Choroid plexus epithelial cell (primary cell): ENCODE measurements around the gene CITED2.
"Not testable (repeated sequence)": the region's sequence is repeated elsewhere in the genome, so short reads cannot be mapped to it uniquely, and the experiment has no call there.

ENCODE experiments used
- DNase-seq: peaks from one replicate; pipeline ENCODE4 v3.0.0-alpha.2; 2010; ENCODE audit warnings: low read depth
- H3K4me3 ChIP-seq: 2 replicates; pipeline ENCODE4 v1.5.1; 2011; ENCODE audit warnings: low read depth, mild to moderate bottlenecking, control low read depth, low read length, moderate library complexity
- TF ChIP-seq, protein P1 (sequence below): conservative IDR thresholded peaks from 2 replicates; pipeline ENCODE4 v1.5.1; 2011; ENCODE audit warnings: low read depth, mild to moderate bottlenecking, control low read depth, inconsistent platforms, low read length, moderate library complexity

Gene CITED2

GRCh38 chr6:139364302-139364981 is 10.0 kb downstream of the CITED2 start:
- H3K4me3 ChIP-seq, result no peak overlapping the region
- peak; percentile 71 for DNase-seq
- TF ChIP-seq, protein P1, sequence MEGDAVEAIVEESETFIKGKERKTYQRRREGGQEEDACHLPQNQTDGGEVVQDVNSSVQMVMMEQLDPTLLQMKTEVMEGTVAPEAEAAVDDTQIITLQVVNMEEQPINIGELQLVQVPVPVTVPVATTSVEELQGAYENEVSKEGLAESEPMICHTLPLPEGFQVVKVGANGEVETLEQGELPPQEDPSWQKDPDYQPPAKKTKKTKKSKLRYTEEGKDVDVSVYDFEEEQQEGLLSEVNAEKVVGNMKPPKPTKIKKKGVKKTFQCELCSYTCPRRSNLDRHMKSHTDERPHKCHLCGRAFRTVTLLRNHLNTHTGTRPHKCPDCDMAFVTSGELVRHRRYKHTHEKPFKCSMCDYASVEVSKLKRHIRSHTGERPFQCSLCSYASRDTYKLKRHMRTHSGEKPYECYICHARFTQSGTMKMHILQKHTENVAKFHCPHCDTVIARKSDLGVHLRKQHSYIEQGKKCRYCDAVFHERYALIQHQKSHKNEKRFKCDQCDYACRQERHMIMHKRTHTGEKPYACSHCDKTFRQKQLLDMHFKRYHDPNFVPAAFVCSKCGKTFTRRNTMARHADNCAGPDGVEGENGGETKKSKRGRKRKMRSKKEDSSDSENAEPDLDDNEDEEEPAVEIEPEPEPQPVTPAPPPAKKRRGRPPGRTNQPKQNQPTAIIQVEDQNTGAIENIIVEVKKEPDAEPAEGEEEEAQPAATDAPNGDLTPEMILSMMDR, result peak; percentile 59

DNA sequence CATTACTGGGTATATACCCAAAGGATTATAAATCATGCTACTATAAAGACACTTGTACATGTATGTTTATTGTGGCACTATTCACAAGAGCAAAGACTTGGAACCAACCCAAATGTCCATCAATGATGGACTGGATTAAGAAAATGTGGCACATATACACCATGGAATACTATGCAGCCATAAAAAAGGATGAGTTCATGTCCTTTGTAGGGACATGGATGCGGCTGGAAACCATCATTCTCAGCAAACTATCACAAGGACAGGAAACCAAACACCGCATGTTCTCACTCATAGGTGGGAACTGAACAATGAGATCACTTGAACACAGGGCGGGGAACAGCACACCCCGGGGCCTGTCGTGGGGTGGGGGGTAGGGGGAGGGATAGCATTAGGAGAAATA is 10.7 kb downstream of the CITED2 start:
- H3K4me3 ChIP-seq, DNase-seq: not testable (repeated sequence)

DNA sequence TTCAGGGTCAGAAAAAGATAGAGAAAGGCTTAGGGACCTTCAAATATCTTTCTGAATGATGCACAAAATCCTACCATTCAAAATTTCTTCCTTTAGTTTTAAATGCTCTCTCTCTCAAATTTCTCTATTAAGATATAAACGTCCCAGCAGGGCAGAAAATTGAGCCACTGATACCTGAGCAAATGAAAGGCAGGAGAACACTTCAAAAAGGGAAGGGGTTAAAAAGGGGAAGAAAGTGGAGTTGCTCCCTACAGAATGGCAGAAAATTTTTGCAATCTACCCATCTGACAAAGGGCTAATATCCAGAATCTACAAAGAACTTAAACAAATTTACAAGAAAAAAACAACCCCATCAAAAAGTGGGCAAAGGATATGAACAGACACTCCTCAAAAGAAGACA is 11.3 kb downstream of the CITED2 start:
- DNase-seq, result not testable (repeated sequence)

DNA sequence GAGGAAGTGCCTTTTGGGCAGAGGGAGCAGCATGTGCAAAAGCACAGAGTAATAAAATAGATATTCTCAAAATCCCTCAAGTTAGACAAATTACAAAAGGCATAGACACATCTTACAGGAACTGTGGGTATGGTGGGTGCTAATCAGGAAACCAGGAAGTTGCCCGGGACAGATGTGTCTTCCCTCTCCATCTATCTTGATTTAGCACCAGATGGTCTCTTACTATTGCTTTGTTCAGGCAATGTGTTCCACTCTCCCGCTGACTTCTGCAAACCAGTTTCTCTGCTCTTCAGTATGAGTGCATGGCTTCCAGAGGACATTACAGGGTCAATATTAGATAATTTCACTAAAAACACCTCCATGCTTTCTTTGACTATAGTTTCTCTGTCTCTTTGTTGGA is 13.2 kb downstream of the CITED2 start:
- no peak for DNase-seq
- no peak overlapping the region for H3K4me3 ChIP-seq
- TF ChIP-seq, protein P1, result no peak

More for the DNA sequence above, 11.3 kb downstream of the CITED2 start:
- H3K4me3 ChIP-seq, result not testable (repeated sequence)

- no peak for DNase-seq
- H3K4me3 ChIP-seq, result no peak overlapping the region
- TF ChIP-seq, protein P1, result no peak
These were observed 17.5 kb downstream of the CITED2 start for GRCh38 chr6:139356924-139357323.

DNA sequence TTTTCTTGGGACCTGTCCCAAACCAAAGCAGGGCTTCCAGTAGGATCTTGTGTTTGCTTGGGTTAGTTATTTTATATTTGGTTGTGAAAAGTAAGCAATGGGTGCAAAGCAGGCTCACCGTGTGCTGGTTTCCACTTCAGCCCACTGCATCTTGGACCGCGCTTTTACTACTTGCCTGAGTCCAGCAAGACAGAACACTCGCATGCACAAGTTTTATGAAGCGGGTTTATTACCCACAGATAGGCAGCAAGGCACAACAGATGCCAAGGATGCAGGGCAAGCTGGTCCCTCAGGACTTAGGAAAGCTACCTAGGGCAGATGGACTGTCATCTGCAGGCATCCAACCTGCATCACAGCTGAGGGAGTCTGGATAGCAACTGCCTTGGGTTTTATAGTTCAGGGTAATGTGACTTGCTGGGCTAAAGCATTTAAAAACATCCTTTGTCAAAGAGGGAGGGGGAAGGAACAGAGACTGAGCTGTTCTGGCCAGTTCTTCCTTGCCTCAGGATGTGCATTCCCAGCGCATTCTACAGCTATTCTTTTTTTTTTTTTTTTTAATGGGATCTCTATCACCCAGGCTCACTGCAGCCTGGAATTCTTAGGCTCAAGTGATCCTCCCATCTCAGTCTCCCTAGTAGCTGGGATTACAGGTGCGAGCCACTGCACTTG is 18.5 kb downstream of the CITED2 start:
- TF ChIP-seq, protein P1, result no peak
- no peak overlapping the region for H3K4me3 ChIP-seq
- DNase-seq, result no peak

DNA sequence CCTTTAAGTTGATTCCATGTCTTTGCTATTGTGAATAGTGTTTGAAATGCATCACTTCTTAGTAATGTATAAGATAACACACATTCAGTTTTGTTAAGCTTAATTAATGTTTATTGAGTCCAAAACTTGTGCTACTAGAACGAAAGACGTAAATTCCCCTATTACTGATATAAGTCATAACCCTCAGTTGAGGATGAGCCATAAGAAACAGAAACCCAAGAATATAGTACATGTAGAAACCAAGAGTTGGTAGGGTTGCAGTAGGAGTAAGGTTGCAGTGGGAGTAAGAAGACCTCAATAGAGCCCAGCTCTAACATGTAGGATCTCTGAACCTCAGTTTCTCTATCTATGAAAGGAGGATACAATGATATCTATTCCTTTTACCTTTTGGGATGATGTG is 19.3 kb downstream of the CITED2 start:
- TF ChIP-seq, protein P1, result no peak
- H3K4me3 ChIP-seq, result no peak overlapping the region
- no peak for DNase-seq

GRCh38 chr6:139354189-139354588 is 20.3 kb downstream of the CITED2 start:
- DNase-seq, result no peak
- TF ChIP-seq, protein P1, result no peak
- H3K4me3 ChIP-seq, result no peak overlapping the region
